Epithelial cell of esophagus (primary cell): ENCODE results near the gene FIZ1.

Experiments used
- DNase-seq: peaks from one replicate; pipeline ENCODE4 v3.0.0; 2010; ENCODE audit warnings: low read depth
- H3K4me3 ChIP-seq: 2 replicates; pipeline ENCODE4 v1.5.1; 2011; ENCODE audit warnings: mild to moderate bottlenecking, low read length, control low read depth
- TF ChIP-seq, protein P1 (sequence below): IDR thresholded peaks from 2 replicates; pipeline ENCODE4 v1.5.1; 2011; ENCODE audit warnings: low read depth, mild to moderate bottlenecking, low read length, control low read depth, inconsistent platforms; ENCODE audit not compliant: insufficient read depth; ENCODE audit errors: missing control alignments

FIZ1 gene

DNA sequence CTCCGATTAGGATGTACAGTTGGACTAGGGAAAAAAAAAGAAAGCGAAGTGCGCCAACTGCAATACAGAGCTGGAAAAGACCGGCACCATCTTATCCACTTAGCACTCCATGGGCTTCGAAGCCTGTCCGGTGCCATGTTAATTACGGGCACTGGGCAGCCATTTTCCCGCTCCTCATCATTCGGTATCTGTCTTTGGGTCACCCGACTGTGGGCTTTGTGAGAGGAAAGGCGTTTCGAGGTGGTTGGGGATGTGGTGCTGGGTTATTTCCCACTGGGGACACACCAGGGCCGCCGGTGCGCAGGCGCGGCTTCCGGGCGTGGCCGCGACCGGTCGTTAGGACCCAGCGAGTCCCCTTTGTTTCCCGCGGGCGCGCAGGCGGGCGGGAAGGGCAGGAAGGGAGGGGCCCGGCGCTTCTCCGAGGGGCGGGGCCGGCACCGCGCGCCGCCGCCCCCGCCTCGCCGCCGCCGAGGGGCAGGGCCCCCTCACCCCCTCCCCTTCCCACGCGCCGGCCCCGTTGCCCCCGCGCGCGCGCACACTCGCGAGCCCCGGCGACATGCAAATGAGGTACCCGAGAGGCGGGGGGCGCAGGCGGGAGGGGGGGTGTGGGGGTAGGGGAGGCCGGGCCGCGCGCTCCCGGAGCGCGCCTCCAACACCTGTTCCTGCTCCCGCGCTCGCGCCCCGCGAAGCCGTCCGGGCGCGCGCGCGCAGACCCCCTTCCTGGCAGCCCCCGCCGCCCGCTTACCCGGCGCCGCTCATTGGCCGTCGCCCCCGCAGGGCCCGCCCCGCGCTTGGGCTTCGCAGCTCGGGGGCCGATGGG lies 735 bp upstream of the FIZ1 start, which contains the start of gene ZNF524:
Gene ZNF524, plus strand, starts transcription at position 447 of the 820 bp plus-strand sequence. CDS start 1,825 bp downstream, outside the sequence.
- DNase-seq, result peak; percentile 88
- H3K4me3 ChIP-seq, result peak within 1 kb of the TSS; percentile 90
- TF ChIP-seq, protein P1, sequence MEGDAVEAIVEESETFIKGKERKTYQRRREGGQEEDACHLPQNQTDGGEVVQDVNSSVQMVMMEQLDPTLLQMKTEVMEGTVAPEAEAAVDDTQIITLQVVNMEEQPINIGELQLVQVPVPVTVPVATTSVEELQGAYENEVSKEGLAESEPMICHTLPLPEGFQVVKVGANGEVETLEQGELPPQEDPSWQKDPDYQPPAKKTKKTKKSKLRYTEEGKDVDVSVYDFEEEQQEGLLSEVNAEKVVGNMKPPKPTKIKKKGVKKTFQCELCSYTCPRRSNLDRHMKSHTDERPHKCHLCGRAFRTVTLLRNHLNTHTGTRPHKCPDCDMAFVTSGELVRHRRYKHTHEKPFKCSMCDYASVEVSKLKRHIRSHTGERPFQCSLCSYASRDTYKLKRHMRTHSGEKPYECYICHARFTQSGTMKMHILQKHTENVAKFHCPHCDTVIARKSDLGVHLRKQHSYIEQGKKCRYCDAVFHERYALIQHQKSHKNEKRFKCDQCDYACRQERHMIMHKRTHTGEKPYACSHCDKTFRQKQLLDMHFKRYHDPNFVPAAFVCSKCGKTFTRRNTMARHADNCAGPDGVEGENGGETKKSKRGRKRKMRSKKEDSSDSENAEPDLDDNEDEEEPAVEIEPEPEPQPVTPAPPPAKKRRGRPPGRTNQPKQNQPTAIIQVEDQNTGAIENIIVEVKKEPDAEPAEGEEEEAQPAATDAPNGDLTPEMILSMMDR, result no peak

DNA sequence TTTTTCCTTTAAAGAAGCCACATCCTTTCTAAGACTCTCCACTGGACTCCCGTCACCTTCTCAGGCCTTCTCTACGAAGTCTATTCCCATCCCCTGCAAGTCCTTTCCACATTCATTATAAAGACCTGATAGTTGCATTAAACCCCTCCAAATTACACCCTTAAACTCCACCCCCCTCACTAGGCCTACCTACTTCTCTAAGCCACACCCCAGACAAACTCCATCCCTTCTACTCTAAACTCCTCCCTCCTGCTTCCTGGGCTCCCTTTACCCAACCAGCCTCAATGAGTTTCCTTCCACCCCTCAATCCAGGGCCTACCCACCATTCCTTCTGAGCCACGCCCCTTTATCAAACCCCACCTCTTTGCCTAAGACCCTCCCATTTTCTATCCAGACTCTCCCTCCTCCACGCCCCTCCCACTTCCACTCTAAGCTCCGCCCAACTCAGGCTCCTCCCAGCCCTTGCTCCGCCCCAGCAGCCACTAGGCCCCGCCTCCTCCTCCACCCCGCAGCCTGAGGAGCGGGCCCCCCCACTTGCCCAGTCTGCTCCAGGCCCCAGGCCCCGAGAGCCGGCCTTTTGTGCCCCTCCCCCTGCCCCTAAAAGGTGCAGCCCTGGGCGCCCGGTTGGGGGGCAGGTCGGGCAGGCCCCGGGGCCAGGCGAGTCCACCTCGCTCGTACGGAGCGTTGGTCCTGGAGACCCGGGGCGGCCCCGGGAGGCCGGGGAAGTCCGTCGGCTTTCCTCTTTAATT lies 424 bp downstream of the FIZ1 start:
- peak; percentile 96 for DNase-seq
- TF ChIP-seq, protein P1, result no peak
- peak overlapping the region; percentile 90 for H3K4me3 ChIP-seq

DNA sequence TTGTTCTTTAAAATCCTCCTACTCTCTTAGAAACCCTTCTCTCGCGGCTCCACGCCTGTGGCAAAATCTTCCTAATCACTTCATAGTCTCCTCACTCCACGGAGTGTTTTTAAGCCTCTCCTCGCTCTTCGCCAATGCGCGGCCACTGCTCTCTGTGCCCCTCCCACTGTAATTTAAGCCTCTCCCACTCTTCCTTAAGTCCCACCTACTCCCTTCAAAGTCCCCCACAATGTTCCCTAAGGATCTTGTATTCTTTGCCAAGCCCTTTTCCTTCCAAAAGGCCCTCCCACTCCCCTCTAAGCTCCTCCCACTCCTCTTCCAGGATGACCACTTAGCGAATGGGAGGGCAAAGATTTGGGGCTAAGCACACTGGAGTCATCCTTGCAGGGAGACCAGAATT lies 1.3 kb downstream of the FIZ1 start:
- TF ChIP-seq, protein P1, result no peak
- no peak overlapping the region for H3K4me3 ChIP-seq
- no peak for DNase-seq

DNA sequence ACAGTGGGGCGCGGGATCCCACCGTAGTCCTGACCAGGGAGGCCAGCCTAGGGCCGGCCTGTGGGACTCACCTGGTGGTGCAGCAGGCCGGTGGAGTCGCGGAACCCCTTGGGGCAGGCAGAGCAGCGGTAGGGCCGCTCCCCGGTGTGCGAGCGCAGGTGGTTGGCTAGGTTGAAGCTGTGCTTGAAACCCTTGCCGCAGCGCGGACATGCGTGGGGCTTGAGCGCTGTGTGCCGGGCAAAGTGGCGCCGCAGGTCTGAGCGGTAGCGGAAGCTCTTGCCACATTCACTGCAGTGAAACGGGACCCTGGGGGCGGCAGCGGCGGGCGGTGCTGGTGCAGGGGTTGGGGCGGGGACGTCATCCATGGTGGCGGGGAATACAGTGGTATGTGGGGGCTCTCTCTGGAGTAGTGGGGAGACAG lies 1.8 kb downstream of the FIZ1 start:
- TF ChIP-seq, protein P1, result no peak
- no peak for DNase-seq
- no peak overlapping the region for H3K4me3 ChIP-seq

DNA sequence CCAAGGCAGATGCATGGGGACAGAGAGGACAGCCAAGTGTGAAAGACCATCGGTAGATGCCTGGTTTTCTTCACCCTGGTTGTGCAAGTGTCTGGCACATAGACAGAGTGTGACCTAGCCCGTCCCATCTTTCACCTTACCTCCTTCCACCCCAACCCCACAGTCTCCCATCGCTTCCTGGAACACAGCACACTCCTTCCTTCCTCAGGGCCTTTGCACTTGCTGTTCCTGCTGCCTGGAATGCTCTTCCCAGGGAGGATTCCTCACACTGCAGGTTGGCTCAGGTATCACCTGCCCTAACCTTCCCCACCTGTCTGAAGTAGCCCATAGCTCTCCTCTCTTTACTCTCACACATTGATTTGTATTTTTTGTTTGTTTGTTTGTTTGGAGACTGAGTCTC lies 3.0 kb downstream of the FIZ1 start:
- H3K4me3 ChIP-seq, result no peak overlapping the region
- no peak for DNase-seq
- TF ChIP-seq, protein P1, result no peak

DNA sequence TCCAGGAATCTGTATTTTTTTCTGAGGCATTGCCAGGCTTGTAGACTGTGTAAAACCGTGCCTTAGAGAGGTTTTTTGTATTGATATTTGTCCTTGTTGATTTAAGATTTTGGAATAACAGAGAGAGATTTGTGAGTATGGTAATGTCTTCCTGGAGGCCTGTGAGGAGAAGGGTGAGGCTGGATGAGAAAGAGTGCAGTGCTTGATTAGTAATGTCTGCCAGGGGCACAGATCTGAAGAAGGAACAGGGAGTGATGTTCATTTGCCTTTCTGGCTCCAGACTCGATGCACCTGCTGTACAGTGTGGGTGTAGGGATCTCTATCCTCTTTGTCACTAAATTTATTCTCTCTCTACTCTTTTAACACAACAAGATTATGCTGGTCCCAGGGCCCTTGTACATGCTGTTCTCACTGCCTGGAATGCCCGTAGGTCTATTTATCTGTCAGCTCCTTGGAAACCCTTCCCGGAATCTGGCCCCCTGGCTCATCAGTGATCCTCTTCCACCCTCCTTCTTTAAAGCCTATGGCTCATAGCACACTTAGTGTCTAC lies 4.2 kb downstream of the FIZ1 start:
- no peak for DNase-seq
- TF ChIP-seq, protein P1, result no peak
- no peak overlapping the region for H3K4me3 ChIP-seq
